Measurements from ENCODE around the gene SHOC2. TPM values are rescaled to one million over a fixed set of nuclear protein-coding genes. Genes with fewer than 3 reads are reported as not detected.

The SHOC2 gene
- total RNA-seq, 3 donors from 2014 or later: 68.5 to 90.7 (median 72.3) TPM

GRCh38 chr10:110985497-110986275, 66.3 kb downstream of the SHOC2 start:
- ATAC-seq (no peak), DNase-seq (no peak)
- no peak overlapping the region for H3K4me3 ChIP-seq
- no peaks in the 10 kb centered on the region for H3K4me1 ChIP-seq (ENCODE audit: low read depth)
- H3K36me3 ChIP-seq (ENCODE audit: low read depth): no peaks in the 10 kb centered on the region
- intact Hi-C loops (cut with DNase I, micrococcal nuclease): no loop called here
- TF ChIP-seq CTCF (IDR thresholded peaks at IDR 0.05): no peak
- H3K9me3 ChIP-seq: no peaks in the 10 kb centered on the region

DNA sequence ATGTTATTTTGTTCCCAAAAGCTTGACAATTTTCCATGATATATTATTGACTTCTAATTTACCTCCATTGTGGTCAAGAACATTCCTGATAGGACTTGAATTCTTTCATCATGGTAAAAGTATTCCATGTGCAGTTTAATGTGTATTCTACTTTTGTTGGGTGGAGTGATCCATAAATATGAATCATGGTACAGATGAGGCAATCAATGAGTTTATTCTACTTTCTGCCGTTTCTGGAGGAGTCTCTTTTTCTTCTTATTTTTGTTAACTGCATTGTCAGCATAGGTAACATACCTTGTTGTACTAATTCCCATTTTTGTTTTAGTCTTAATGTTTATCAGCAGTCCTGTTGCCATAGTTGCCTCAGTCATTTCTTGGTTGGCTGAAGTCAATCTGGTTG, 69.6 kb downstream of the SHOC2 start:
- intact Hi-C loops (cut with DNase I, micrococcal nuclease): no loop called here
- no peak for ATAC-seq

DNA sequence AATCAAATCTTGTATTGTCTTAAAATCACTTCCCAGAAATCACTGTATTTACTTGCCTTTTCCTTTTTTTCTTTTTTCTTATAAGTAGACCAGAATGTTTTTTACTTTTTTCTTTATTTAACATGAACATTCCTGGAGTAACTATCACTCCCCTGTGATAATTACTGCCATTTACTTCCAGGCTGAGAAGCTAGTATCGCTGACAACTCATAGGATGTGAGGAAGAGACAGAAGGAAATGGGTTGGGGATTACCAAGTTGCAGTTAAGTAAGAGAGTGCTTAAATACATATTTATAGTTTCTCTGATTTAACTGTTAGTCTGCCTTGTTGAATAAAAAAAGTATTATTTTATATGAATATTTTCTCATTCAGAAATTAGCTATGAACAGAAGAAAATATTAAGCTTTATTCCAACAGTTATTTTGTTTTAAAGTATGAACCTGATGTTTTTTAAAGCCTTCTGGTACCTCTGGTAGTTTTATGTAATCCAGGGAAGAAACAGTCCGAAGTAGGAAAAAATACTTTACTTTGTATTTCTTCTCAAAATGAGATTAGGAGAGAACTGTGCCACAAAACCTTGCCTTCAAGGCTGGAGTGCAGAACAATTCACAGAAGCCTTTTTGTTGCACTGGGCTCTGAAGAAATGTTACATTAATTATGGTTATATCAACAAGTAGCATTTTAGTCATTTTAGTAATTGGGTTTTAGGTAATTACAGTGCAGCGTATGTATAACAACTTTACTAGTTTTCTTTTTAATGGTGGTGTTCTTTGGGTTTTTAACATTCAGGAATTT, 72.8 kb downstream of the SHOC2 start:
- Histone ChIP-seq H3K9me3 (no peaks in the 10 kb centered on the region), H3K4me3 (no peak overlapping the region), H3K36me3 (ENCODE audit: low read depth) (no peaks in the 10 kb centered on the region), H3K4me1 (ENCODE audit: low read depth) (no peaks in the 10 kb centered on the region)
- TF ChIP-seq CTCF (IDR thresholded peaks at IDR 0.05): no peak
- no peak for DNase-seq
- no peak for ATAC-seq
- intact Hi-C loops (cut with DNase I, micrococcal nuclease): no loop called here

More for the DNA sequence above, 69.6 kb downstream of the SHOC2 start:
- Histone ChIP-seq H3K4me3 (no peak overlapping the region), H3K36me3 (ENCODE audit: low read depth) (no peaks in the 10 kb centered on the region), H3K9me3 (no peaks in the 10 kb centered on the region), H3K4me1 (ENCODE audit: low read depth) (no peaks in the 10 kb centered on the region)
- DNase-seq: no peak
- TF ChIP-seq CTCF (IDR thresholded peaks at IDR 0.05): no peak

DNA sequence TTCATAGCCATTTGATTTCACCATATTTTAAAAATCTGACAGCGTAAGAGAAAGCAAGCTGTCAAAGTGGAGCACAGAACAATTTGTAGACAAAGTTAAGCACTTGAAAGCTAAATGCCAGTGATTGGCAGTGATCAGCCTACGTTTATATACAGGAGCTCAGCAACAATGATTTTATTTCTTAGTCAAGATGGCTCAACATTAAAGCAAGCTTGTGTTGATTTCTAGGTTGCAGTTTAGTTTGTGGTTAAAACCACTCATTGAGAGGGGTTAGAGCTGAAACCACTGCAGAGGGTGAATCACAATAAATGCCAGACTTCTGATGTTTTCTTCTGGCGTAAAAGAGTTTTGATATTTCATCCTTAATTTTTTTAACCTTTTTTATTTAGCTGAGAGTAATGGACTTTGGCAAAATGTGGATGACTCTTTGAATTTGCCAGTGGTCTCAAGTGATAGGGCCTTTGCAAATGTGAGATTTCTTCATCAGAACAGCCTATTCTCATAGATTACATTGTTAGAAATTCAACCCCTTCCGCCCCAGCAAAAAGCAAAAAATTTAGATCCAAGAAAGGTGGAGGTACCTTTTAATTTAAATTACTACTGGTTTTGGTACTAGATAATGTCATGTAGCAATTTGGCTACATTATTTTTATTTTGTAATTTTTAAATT, 73.8 kb downstream of the SHOC2 start:
- ATAC-seq (no peak), DNase-seq (no peak)

More for the DNA sequence above, 73.8 kb downstream of the SHOC2 start:
- intact Hi-C loops (cut with DNase I, micrococcal nuclease): no loop called here
- H3K36me3 ChIP-seq (ENCODE audit: low read depth): no peaks in the 10 kb centered on the region
- TF ChIP-seq CTCF (IDR thresholded peaks at IDR 0.05): no peak
- no peaks in the 10 kb centered on the region for H3K4me1 ChIP-seq (ENCODE audit: low read depth)
- no peak overlapping the region for H3K4me3 ChIP-seq
- H3K9me3 ChIP-seq: no peaks in the 10 kb centered on the region
